Measurements from ENCODE around the gene WDR35. TPM values are rescaled to one million over a fixed set of nuclear protein-coding genes. Genes with fewer than 3 reads are reported as not detected.
A peak's percentile ranks its signal among the peaks of the same experiment; 100 is the strongest.

WDR35 gene
- total RNA-seq, 1 donor from 2014 or later: 4.9 TPM

DNA sequence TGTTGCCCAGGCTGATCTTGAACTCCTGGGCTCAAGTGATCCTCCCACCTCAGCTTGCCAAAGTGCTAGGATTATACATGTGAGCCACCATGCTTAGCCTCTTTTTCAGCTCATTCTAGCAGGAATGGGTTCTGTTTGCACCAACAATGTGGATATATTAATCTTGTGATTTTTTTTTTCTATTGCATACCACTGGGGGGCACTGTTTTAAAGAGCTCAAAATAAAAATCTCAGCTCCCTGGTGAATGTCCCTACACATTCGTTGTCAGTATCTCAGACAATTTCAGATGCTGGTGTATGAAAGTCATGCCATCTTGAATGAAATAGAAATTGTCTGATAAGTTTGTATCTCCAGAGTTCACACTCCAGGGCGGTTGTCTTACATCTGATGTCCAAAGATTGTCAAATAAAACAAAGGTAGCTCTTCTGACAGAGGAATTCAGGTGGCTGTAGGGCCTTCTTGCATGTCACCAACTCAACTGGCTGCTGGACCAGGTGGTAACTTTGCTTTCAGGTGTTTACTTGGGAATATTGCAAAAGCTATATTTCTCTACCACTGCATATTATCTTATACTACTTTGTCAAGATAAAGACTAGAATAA lies 25.7 kb upstream of the WDR35 start:
- no peak for DNase-seq (ENCODE audit: low spot score)
- no peaks in the 10 kb centered on the region for H3K27me3 Mint-ChIP-seq (ENCODE audit: low read depth)
- TF ChIP-seq, protein P1, sequence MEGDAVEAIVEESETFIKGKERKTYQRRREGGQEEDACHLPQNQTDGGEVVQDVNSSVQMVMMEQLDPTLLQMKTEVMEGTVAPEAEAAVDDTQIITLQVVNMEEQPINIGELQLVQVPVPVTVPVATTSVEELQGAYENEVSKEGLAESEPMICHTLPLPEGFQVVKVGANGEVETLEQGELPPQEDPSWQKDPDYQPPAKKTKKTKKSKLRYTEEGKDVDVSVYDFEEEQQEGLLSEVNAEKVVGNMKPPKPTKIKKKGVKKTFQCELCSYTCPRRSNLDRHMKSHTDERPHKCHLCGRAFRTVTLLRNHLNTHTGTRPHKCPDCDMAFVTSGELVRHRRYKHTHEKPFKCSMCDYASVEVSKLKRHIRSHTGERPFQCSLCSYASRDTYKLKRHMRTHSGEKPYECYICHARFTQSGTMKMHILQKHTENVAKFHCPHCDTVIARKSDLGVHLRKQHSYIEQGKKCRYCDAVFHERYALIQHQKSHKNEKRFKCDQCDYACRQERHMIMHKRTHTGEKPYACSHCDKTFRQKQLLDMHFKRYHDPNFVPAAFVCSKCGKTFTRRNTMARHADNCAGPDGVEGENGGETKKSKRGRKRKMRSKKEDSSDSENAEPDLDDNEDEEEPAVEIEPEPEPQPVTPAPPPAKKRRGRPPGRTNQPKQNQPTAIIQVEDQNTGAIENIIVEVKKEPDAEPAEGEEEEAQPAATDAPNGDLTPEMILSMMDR (IDR thresholded peaks at IDR 0.05): peak; percentile 86
- H3K27ac Mint-ChIP-seq (ENCODE audit: unreplicated experiment): no peak overlapping the region
- H3K4me3 Mint-ChIP-seq (ENCODE audit: unreplicated experiment): no peak overlapping the region
- H3K4me1 Mint-ChIP-seq (ENCODE audit: low read depth): peaks cover 21% of the 10 kb centered on the region
- H3K9me3 Mint-ChIP-seq (ENCODE audit: low read depth): peaks cover 12% of the 10 kb centered on the region
- no peaks in the 10 kb centered on the region for H3K36me3 Mint-ChIP-seq (ENCODE audit: low read depth)

DNA sequence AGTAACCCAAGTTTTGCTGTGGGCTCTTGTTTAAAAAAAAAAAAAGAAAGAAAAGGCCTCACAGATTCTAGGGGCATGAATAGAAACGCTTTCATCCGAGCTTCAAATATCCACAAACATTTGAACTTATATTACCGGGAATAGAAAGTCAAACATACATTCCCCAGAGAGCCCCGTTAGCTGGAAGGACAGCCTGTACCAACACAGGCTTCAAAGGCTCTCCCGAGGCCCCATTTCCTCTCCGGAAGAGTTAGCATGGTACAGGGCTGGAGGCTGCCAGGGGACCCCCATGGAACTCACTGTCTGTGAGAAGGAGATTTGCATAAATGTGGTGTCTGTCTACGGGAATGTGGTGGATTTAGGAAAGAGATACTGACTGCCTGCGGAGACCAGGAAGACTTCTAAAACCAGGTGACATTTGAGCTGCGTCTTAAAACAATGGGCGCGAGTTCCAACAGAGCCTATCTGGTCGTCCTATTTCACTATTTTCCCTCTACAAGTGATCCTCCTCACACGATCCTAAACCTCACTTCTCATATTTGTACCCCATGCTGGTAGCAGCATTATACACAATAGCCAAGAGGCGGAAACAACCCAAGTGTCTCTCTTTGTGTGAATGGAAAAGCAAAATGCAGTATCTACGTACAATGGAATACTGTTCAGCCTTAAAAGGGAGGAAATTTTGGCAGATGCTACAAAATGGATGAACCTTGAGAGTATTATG lies 23.4 kb upstream of the WDR35 start:
- H3K9me3 Mint-ChIP-seq (ENCODE audit: low read depth): peaks cover 5% of the 10 kb centered on the region
- no peaks in the 10 kb centered on the region for H3K36me3 Mint-ChIP-seq (ENCODE audit: low read depth)
- peaks cover 21% of the 10 kb centered on the region for H3K4me1 Mint-ChIP-seq (ENCODE audit: low read depth)
- peak overlapping the region; percentile 89 for H3K27ac Mint-ChIP-seq (ENCODE audit: unreplicated experiment)
- peak overlapping the region; percentile 74 for H3K4me3 Mint-ChIP-seq (ENCODE audit: unreplicated experiment)
- no peaks in the 10 kb centered on the region for H3K27me3 Mint-ChIP-seq (ENCODE audit: low read depth)
- TF ChIP-seq, protein P1 (IDR thresholded peaks at IDR 0.05): no peak
- DNase-seq (ENCODE audit: low spot score): no peak

DNA sequence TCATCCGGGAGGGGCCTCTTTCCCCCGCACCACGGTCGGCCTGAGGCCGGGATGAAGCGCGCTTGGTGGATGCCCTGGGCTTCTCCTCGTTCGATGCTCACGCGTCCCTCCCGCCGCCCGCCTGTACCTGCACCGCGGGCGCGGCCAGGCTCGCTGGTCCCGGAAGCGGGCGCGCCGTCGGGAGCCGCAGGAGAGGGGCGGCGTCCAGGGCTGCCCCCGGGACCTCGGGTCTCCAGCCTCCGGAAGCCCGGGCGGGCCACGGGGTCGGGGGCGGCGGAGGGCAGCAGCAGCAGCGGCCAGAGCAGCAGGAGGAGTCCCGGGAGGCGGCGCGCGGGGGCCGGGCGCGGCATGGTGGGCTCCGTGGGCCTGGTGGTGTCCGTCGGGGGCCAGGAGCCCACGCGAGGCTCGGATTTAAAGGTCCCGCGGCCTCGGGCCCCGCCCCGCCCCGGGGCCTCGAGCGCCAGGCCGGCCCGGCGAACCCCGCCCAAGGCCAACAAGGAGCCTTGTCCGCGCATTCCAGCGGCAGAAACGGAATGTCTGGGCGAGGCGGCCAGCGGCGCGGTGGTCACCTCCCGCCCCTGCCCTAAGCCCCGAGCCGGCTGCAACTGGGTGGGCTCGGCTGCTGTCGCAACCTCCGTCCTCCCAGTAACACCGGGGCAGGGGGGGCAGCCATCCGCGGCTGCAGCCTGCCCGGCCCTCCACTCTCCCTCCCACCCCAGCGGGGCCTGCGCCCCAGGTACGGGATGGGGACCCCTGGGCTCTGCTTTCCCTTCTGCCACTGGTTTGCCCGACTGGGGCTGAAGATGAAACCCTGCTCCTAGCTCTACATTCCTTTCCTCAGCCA lies 22.6 kb upstream of the WDR35 start, which contains the start of gene MATN3:
MATN3 (minus strand) TSS at position 387 of the 844 bp plus-strand sequence; CDS start at position 350, 37 bp downstream.
- peak within 1 kb of the TSS; percentile 74 for H3K4me3 Mint-ChIP-seq (ENCODE audit: unreplicated experiment)
- H3K4me1 Mint-ChIP-seq (ENCODE audit: low read depth): peaks cover 21% of the 10 kb centered on the region
- H3K27ac Mint-ChIP-seq (ENCODE audit: unreplicated experiment): peak within 1 kb of the TSS; percentile 89
- TF ChIP-seq, protein P1 (IDR thresholded peaks at IDR 0.05): no peak
- H3K36me3 Mint-ChIP-seq (ENCODE audit: low read depth): no peaks in the 10 kb centered on the region
- no peaks in the 10 kb centered on the region for H3K27me3 Mint-ChIP-seq (ENCODE audit: low read depth)
- no peak for DNase-seq (ENCODE audit: low spot score)
- peaks cover 5% of the 10 kb centered on the region for H3K9me3 Mint-ChIP-seq (ENCODE audit: low read depth)

DNA sequence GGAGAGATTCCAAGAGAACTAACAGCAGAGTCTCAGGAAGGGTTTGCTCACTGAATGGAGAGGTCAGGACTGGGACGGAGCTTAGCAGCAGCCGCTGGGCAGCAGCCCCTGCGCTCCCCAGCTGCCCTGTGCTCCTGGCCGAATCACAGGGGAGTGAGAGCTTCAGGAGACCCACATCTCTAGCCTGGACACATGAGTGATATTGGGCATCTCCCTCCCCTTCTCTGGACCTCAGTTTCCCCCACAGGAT lies 22.1 kb upstream of the WDR35 start:
- H3K27me3 Mint-ChIP-seq (ENCODE audit: low read depth): no peaks in the 10 kb centered on the region
- DNase-seq (ENCODE audit: low spot score): no peak
- peak overlapping the region; percentile 59 for H3K4me3 Mint-ChIP-seq (ENCODE audit: unreplicated experiment)
- TF ChIP-seq, protein P1 (IDR thresholded peaks at IDR 0.05): no peak
- peaks cover 5% of the 10 kb centered on the region for H3K9me3 Mint-ChIP-seq (ENCODE audit: low read depth)
- peaks cover 21% of the 10 kb centered on the region for H3K4me1 Mint-ChIP-seq (ENCODE audit: low read depth)
- no peak overlapping the region for H3K27ac Mint-ChIP-seq (ENCODE audit: unreplicated experiment)
- no peaks in the 10 kb centered on the region for H3K36me3 Mint-ChIP-seq (ENCODE audit: low read depth)

Data from chondrocyte (in vitro differentiated cells).